ENCODE data around the gene GCNA.

GRCh38 chrX:71653344-71653743, 75.1 kb downstream of the GCNA start:
- TF ChIP-seq GATA2 (IDR thresholded peaks at IDR 0.05; ENCODE audit: low read depth, low read length): no peak
- no peak for TF ChIP-seq GATA3 (IDR thresholded peaks at IDR 0.05; ENCODE audit: low read depth, low read length)
